ENCODE data around the gene UPB1. TPM values are rescaled to one million over a fixed set of nuclear protein-coding genes. Genes with fewer than 3 reads are reported as not detected.

UPB1 gene
- total and polyA plus RNA-seq, 2 experiments from 2014 or later: 0.39 to 1.6 TPM

GRCh38 chr22:24502541-24502940 lies 7.4 kb downstream of the UPB1 start:
- no peak overlapping the region for H3K27ac ChIP-seq
- TF ChIP-seq CTCF (IDR thresholded peaks at IDR 0.05; ENCODE audit: poor library complexity): no peak
- no peak for TF ChIP-seq EZH2 (IDR thresholded peaks at IDR 0.05; ENCODE audit: borderline replicate concordance)
- TF ChIP-seq EZH2phosphoT487 (IDR thresholded peaks at IDR 0.05; ENCODE audit: low read depth, severe bottlenecking, unreplicated experiment): no peak

GRCh38 chr22:24503137-24503842 lies 8.2 kb downstream of the UPB1 start:
- Histone ChIP-seq H3K9me3 (ENCODE audit: low read depth) (no peaks in the 10 kb centered on the region), H3K27ac (no peak overlapping the region), H3K27me3 (no peaks in the 10 kb centered on the region), H3K9me2 (replicated peaks; ENCODE audit: insufficient read depth) (no peaks in the 10 kb centered on the region), H3K4me3 (no peak overlapping the region), H3K79me2 (no peaks in the 10 kb centered on the region), H4K20me1 (ENCODE audit: insufficient read depth, poor library complexity, severe bottlenecking) (no peaks in the 10 kb centered on the region), H2AFZ (no peak overlapping the region), H3K4me1 (ENCODE audit: insufficient read depth) (peaks cover 44% of the 10 kb centered on the region), H3K4me2 (no peak overlapping the region), H3K36me3 (replicated peaks; ENCODE audit: insufficient read depth, low read depth) (no peaks in the 10 kb centered on the region)
- TF ChIP-seq CTCF (IDR thresholded peaks at IDR 0.05; ENCODE audit: poor library complexity) (peak; percentile 51), EZH2phosphoT487 (IDR thresholded peaks at IDR 0.05; ENCODE audit: low read depth, severe bottlenecking, unreplicated experiment) (no peak)
- 83% methylated on average over 7 of the region's 7 CpGs for WGBS (ENCODE audit: low lambda C conversion rate, missing lambda C conversion rate)
- DNase-seq (ENCODE audit: low spot score): peak; percentile 50

More at GRCh38 chr22:24502541-24502940, 7.4 kb downstream of the UPB1 start:
- Histone ChIP-seq H3K79me2 (no peaks in the 10 kb centered on the region), H3K9me2 (replicated peaks; ENCODE audit: insufficient read depth) (no peaks in the 10 kb centered on the region), H3K4me2 (no peak overlapping the region), H2AFZ (no peak overlapping the region), H4K20me1 (ENCODE audit: insufficient read depth, poor library complexity, severe bottlenecking) (no peaks in the 10 kb centered on the region), H3K4me3 (no peak overlapping the region), H3K36me3 (replicated peaks; ENCODE audit: insufficient read depth, low read depth) (no peaks in the 10 kb centered on the region), H3K9me3 (ENCODE audit: low read depth) (no peaks in the 10 kb centered on the region), H3K4me1 (ENCODE audit: insufficient read depth) (peaks cover 43% of the 10 kb centered on the region), H3K27me3 (no peaks in the 10 kb centered on the region)
- WGBS (ENCODE audit: low lambda C conversion rate, missing lambda C conversion rate): 89% methylated on average over 1 of the region's 1 CpG
- no peak for DNase-seq (ENCODE audit: low spot score)

GRCh38 chr22:24503843-24504338 lies 8.8 kb downstream of the UPB1 start:
- Histone ChIP-seq H3K36me3 (replicated peaks; ENCODE audit: insufficient read depth, low read depth) (no peaks in the 10 kb centered on the region), H3K4me2 (no peak overlapping the region), H3K4me1 (ENCODE audit: insufficient read depth) (peaks cover 39% of the 10 kb centered on the region), H3K27ac (no peak overlapping the region), H3K27me3 (no peaks in the 10 kb centered on the region), H3K79me2 (no peaks in the 10 kb centered on the region), H3K9me3 (ENCODE audit: low read depth) (no peaks in the 10 kb centered on the region), H3K4me3 (no peak overlapping the region), H4K20me1 (ENCODE audit: insufficient read depth, poor library complexity, severe bottlenecking) (no peaks in the 10 kb centered on the region), H2AFZ (no peak overlapping the region), H3K9me2 (replicated peaks; ENCODE audit: insufficient read depth) (no peaks in the 10 kb centered on the region)
- DNase-seq (ENCODE audit: low spot score): no peak
- TF ChIP-seq CTCF (IDR thresholded peaks at IDR 0.05; ENCODE audit: poor library complexity) (no peak), EZH2phosphoT487 (IDR thresholded peaks at IDR 0.05; ENCODE audit: low read depth, severe bottlenecking, unreplicated experiment) (no peak), EZH2 (IDR thresholded peaks at IDR 0.05; ENCODE audit: borderline replicate concordance) (no peak)
- WGBS (ENCODE audit: low lambda C conversion rate, missing lambda C conversion rate): 95% methylated on average over 5 of the region's 5 CpGs

Data from hepatocyte (in vitro differentiated cells).